HepG2 (cell line): ENCODE data around the gene IGHMBP2. TPM values are rescaled to one million over a fixed set of nuclear protein-coding genes. Genes with fewer than 3 reads are reported as not detected.

ENCODE experiments used
- ATAC-seq: fragments of 200-7000 bp; cut with Tn5 transposase; 3 replicates; pipeline ENCODE4 v1.9.1; 2020; ENCODE audit warnings: mild to moderate bottlenecking, moderate library complexity
- BruUV-seq: library from RNA; stranded (reverse); fragments of 400-500 nt; replicated peaks from 2 replicates; lab custom pipeline; 2021; lab: Mats Ljungman, UMichigan
- CTCF ChIA-PET: fragments of 300-600 bp; formaldehyde crosslinking; extraction: SDS; loops from one replicate; lab custom pipeline; 2021; ENCODE audit warnings: low total read pairs, inconsistent platforms, low intra/inter-chr PET ratio; lab: Yijun Ruan, JAX
- POLR2A ChIA-PET: fragments of 350-600 bp; sonication (Branson Sonifier 250); formaldehyde crosslinking; loops from one replicate; lab custom pipeline; 2020; ENCODE audit warnings: antibody characterized with exemption, inconsistent platforms; lab: Yijun Ruan, JAX
- DNase-seq: peaks from one replicate; pipeline ENCODE4 v3.0.0-alpha.2; 2015; ENCODE audit warnings: low spot score
- FAIRE-seq: peaks from 3 replicates; lab custom pipeline; 2011; peaks lifted over from hg19 to GRCh38; lab: Jason Lieb, UNC
- H2AFZ ChIP-seq: one replicate; pipeline ENCODE4 v1.6.1; 2011; ENCODE audit warnings: low read length, inconsistent platforms
- H3K27ac ChIP-seq: fragments of 300-600 bp; 3 replicates; pipeline ENCODE4 v1.8.0; 2011; ENCODE audit warnings: mixed run types, mild to moderate bottlenecking, mixed read lengths, low read length, inconsistent platforms; ENCODE audit not compliant: insufficient read depth; ENCODE audit errors: extremely low read length
- H3K27me3 ChIP-seq, 2 experiments: fragments of 200-600 bp in 1 of 2; 2 replicates in 1 of 2; 3 replicates in 1 of 2; pipeline versions ENCODE4 v1.6.0 to v1.8.0; 2011; ENCODE audit warnings: low read length in 2 of 2, mild to moderate bottlenecking in 2 of 2, moderate library complexity in 2 of 2, inconsistent platforms in 1 of 2; ENCODE audit not compliant: insufficient read depth in 2 of 2, control insufficient read depth in 1 of 2
- H3K36me3 ChIP-seq, 2 experiments: fragments of 200-600 bp in 1 of 2; replicated peaks in 1 of 2; 2 replicates in 1 of 2; 3 replicates in 1 of 2; pipeline versions ENCODE4 v1.5.1 to v1.8.0; 2011; ENCODE audit warnings: low read length in 2 of 2, inconsistent platforms in 1 of 2; ENCODE audit not compliant: insufficient read depth in 2 of 2, control insufficient read depth in 1 of 2
- H3K4me1 ChIP-seq: 2 replicates; pipeline ENCODE4 v1.5.1; 2012; ENCODE audit warnings: low read length, inconsistent platforms; ENCODE audit not compliant: insufficient read depth
- H3K4me2 ChIP-seq: 2 replicates; pipeline ENCODE4 v1.6.0; 2011; ENCODE audit warnings: low read depth, low read length, inconsistent platforms
- H3K4me3 ChIP-seq, 3 experiments: fragments of 200-600 bp in 1 of 3; sonication (generic), shearing (Covaris generic) in 1 of 3; replicated peaks in 1 of 3; 2 replicates each; pipeline ENCODE4 v1.5.1; 2011 to 2016; ENCODE audit warnings: low read length in 3 of 3, inconsistent platforms in 2 of 3, low read depth in 2 of 3, mild to moderate bottlenecking in 2 of 3, control low read depth in 1 of 3, mixed read lengths in 1 of 3; ENCODE audit not compliant: insufficient read depth in 1 of 3
- H3K79me2 ChIP-seq: one replicate; pipeline ENCODE4 v1.6.1; 2011; ENCODE audit warnings: low read length, inconsistent platforms; ENCODE audit not compliant: insufficient read depth
- H3K9ac ChIP-seq: 2 replicates; pipeline ENCODE4 v1.6.0; 2011; ENCODE audit warnings: mild to moderate bottlenecking, low read depth, low read length, inconsistent platforms; ENCODE audit not compliant: insufficient read depth
- H3K9me3 ChIP-seq: 2 replicates; pipeline ENCODE4 v1.5.1; 2012; ENCODE audit warnings: mild to moderate bottlenecking, low read length
- H4K20me1 ChIP-seq: 2 replicates; pipeline ENCODE4 v1.6.0; 2011; ENCODE audit warnings: inconsistent platforms, mild to moderate bottlenecking, low read length, moderate library complexity; ENCODE audit not compliant: insufficient read depth
- GABPA ChIP-seq, 2 experiments: IDR thresholded peaks; 2 replicates each; pipeline ENCODE4 v1.6.1; 2011 to 2016; ENCODE audit warnings: low read depth in 2 of 2, low read length in 1 of 2, missing biosample characterization in 1 of 2, missing genetic modification characterization in 1 of 2
- MYPOP ChIP-seq: sonication (generic); formaldehyde crosslinking; IDR thresholded peaks from 2 replicates; pipeline ENCODE4 v1.8.1; 2023; ENCODE audit warnings: mild to moderate bottlenecking, moderate library complexity, missing genetic modification reagents
- NONO ChIP-seq, 2 experiments: fragments of 450-650 bp in 1 of 2; sonication (generic) in 1 of 2; formaldehyde crosslinking in 1 of 2; IDR thresholded peaks in 1 of 2; conservative IDR thresholded peaks in 1 of 2; 2 replicates each; pipeline versions ENCODE4 v1.6.1 to v1.8.0; 2017 to 2022; ENCODE audit warnings: mild to moderate bottlenecking in 1 of 2, missing genetic modification reagents in 1 of 2, moderate library complexity in 1 of 2
- PAF1 ChIP-seq: IDR thresholded peaks from 2 replicates; pipeline ENCODE4 v1.6.1; 2016; ENCODE audit warnings: missing genetic modification reagents, missing compliant biosample characterization
- RBFOX2 ChIP-seq: fragments of 200-400 bp; formaldehyde crosslinking; IDR thresholded peaks from 2 replicates; pipeline ENCODE4 v1.6.1; 2017; ENCODE audit warnings: low read depth, mild to moderate bottlenecking, low read length
- YEATS2 ChIP-seq: sonication (generic); formaldehyde crosslinking; IDR thresholded peaks from 2 replicates; pipeline ENCODE4 v1.4.0; 2020; ENCODE audit warnings: missing genetic modification reagents, borderline replicate concordance
- ZFP41 ChIP-seq: sonication (generic); formaldehyde crosslinking; IDR thresholded peaks from 2 replicates; pipeline ENCODE4 v1.4.0; 2020; ENCODE audit warnings: mild to moderate bottlenecking, missing genetic modification reagents, borderline replicate concordance
- ZFP62 ChIP-seq: sonication (generic); formaldehyde crosslinking; IDR thresholded peaks from 2 replicates; pipeline ENCODE4 v1.4.0; 2020; ENCODE audit warnings: missing genetic modification reagents
- ZFP91 ChIP-seq: sonication (generic); formaldehyde crosslinking; IDR thresholded peaks from 2 replicates; pipeline ENCODE4 v1.9.0; 2022; ENCODE audit warnings: missing genetic modification reagents, mild to moderate bottlenecking, borderline replicate concordance
- ZNF367 ChIP-seq: sonication (generic); formaldehyde crosslinking; IDR thresholded peaks from 2 replicates; pipeline ENCODE4 v1.4.0; 2020; ENCODE audit warnings: missing genetic modification reagents, borderline replicate concordance
- WGBS: methylation state at CpG from one replicate; pipeline ENCODE4 v1.1.6; 2017; ENCODE audit warnings: low lambda C conversion rate; 5-methylcytosine and 5-hydroxymethylcytosine counted together
- in situ Hi-C: cut with HindIII; loops from 2 replicates; pipeline ENCODE4 v1.10.0; 2017; ENCODE audit warnings: low pct_unique_long_range_greater_than_20kb; ENCODE audit not compliant: extremely low pct_ligation_motif_present
- intact Hi-C: fragments of 100-400 bp; cut with micrococcal nuclease; formaldehyde crosslinking; loops from one replicate; pipeline ENCODE4 v1.10.0; 2022; ENCODE audit not compliant: unreplicated experiment
- polyA plus RNA-seq, 8 experiments: library from polyadenylated mRNA; depleted of rRNA in 3 of 8; stranded (reverse) in 7 of 8; unstranded in 1 of 8; fragments of >200 nt; fragmentation: Illumina TruSeq in 4 of 8; extraction: Trizol in 4 of 8; gene quantifications; 2 replicates each; pipeline versions ENCODE4 v1.2.1 to v1.2.3, GENCODE V29; 2011 to 2016; ENCODE audit warnings: low read depth in 4 of 8, missing spikeins in 1 of 8, mixed read lengths in 1 of 8; ENCODE audit not compliant: insufficient read depth in 1 of 8
- total RNA-seq, 5 experiments: library from RNA; depleted of rRNA; stranded (reverse); fragments of >200 nt; fragmentation: Illumina TruSeq; extraction: Trizol; gene quantifications; 2 replicates each; pipeline ENCODE4 v1.2.3, GENCODE V29; 2016; ENCODE audit warnings: low read depth in 1 of 5

Gene IGHMBP2
- total and polyA plus RNA-seq, 2 of the 13 experiments (the other 11 are each of a cell fraction or from before 2014, with no cell fraction given) = 8.9 to 9.9 TPM

GRCh38 chr11:68891351-68891948 is 12.2 kb upstream of the IGHMBP2 start:
- TF ChIP-seq NONO (IDR thresholded peaks at IDR 0.05) (no peak), NONO (CRISPR knock-in tag; conservative IDR thresholded peaks at IDR 0.05) (no peak)
- TF ChIP-seq, all 625 proteins: peak for 0
- no TSS peak for BruUV-seq
- Histone ChIP-seq H4K20me1 (no peaks in the 10 kb centered on the region), H3K4me1 (no peaks in the 10 kb centered on the region), H3K4me2 (no peak overlapping the region), H3K4me3 (no peak overlapping the region), H3K27ac (no peak overlapping the region), H2AFZ (no peak overlapping the region), H3K36me3 (peaks cover 17 to 41% of the 10 kb centered on the region in 2 experiments; a peak in 4 of 5 replicates), H3K9ac (no peak overlapping the region), H3K9me3 (no peaks in the 10 kb centered on the region), H3K27me3 (no peaks in the 10 kb centered on the region), H3K79me2 (no peaks in the 10 kb centered on the region)
- DNase-seq = no peak
- ChIA-PET CTCF (no interaction called here), POLR2A (no interaction called here)
- no peak for ATAC-seq
- no peak for FAIRE-seq
- in situ Hi-C loops (loop anchor here (25.0 kb wide), 1 partner anchor 254 kb away; no protein-coding TSS in a partner anchor), intact Hi-C loops (no loop called here)
- WGBS = 98% methylated on average over 15 of the region's 17 CpGs

GRCh38 chr11:68892576-68892975 is 11.1 kb upstream of the IGHMBP2 start:
- Histone ChIP-seq H3K4me2 (no peak overlapping the region), H4K20me1 (no peaks in the 10 kb centered on the region), H3K9me3 (no peaks in the 10 kb centered on the region), H3K9ac (no peak overlapping the region), H3K79me2 (no peaks in the 10 kb centered on the region), H2AFZ (no peak overlapping the region), H3K27ac (no peak overlapping the region), H3K4me1 (no peaks in the 10 kb centered on the region), H3K36me3 (peaks cover 25 to 52% of the 10 kb centered on the region in 2 experiments; a peak in 4 of 5 replicates), H3K27me3 (no peaks in the 10 kb centered on the region), H3K4me3 (no peak overlapping the region)
- DNase-seq (no peak), FAIRE-seq (no peak), ATAC-seq (no peak)
- in situ Hi-C loops (loop anchor here (25.0 kb wide), 1 partner anchor 255 kb away; no protein-coding TSS in a partner anchor), intact Hi-C loops (no loop called here)
- ChIA-PET CTCF (no interaction called here), POLR2A (no interaction called here)
- no TSS peak for BruUV-seq
- TF ChIP-seq ZNF367 (no peak), ZFP41 (CRISPR knock-in tag) (no peak), YEATS2 (CRISPR knock-in tag) (no peak), GABPA (IDR thresholded peaks at IDR 0.05; ENCODE audit: low read depth, low read length) (no peak), GABPA (CRISPR knock-in tag; IDR thresholded peaks at IDR 0.05; ENCODE audit: low read depth) (no peak), PAF1 (CRISPR knock-in tag) (no peak), MYPOP (CRISPR knock-in tag) (no peak), ZFP91 (CRISPR knock-in tag) (no peak), ZFP62 (CRISPR knock-in tag) (no peak), RBFOX2 (0 out of 2 replicates have a peak, but pooled peaks have one; percentile 28)
- 98% methylated on average over 20 of the region's 20 CpGs for WGBS
